SU-DHL-6 (cell line): Measurements from ENCODE around the gene MARVELD1.

ENCODE experiments used
- CTCF ChIP-seq: fragments of 200-600 bp; sonication (generic); IDR thresholded peaks from one replicate; pipeline ENCODE4 v1.5.1; 2017; ENCODE audit warnings: antibody characterized with exemption, mild to moderate bottlenecking, low read length, moderate library complexity; ENCODE audit not compliant: insufficient read depth, poor library complexity, severe bottlenecking
- EZH2phosphoT487 ChIP-seq: fragments of 200-600 bp; sonication (generic), shearing (Covaris generic); conservative IDR thresholded peaks from 2 replicates; pipeline ENCODE4 v1.6.1; 2018; ENCODE audit warnings: mild to moderate bottlenecking, antibody characterized with exemption, low read length, moderate library complexity, mixed read lengths

- TF ChIP-seq CTCF (no peak), EZH2phosphoT487 (no peak)
Observed at GRCh38 chr10:97734021-97734420, 20.5 kb downstream of the MARVELD1 start.
